NOMO-1 treated with dmso at 0.1 percent for 144 hours (cell line): ENCODE data around the gene TUBA4A.

Experiments used
- DNase-seq: peaks from one replicate; lab custom pipeline; 2025; ENCODE audit not compliant: unreplicated experiment; lab: John Stamatoyannopoulos, UW

TUBA4A gene

GRCh38 chr2:219244789-219245147 lies 8.9 kb downstream of the TUBA4A start:
- DNase-seq: no peak

- DNase-seq: peak; percentile 51
Measured at GRCh38 chr2:219243291-219243761, 10.4 kb downstream of the TUBA4A start.

GRCh38 chr2:219234331-219234730 lies 19.4 kb downstream of the TUBA4A start:
- no peak for DNase-seq

DNA sequence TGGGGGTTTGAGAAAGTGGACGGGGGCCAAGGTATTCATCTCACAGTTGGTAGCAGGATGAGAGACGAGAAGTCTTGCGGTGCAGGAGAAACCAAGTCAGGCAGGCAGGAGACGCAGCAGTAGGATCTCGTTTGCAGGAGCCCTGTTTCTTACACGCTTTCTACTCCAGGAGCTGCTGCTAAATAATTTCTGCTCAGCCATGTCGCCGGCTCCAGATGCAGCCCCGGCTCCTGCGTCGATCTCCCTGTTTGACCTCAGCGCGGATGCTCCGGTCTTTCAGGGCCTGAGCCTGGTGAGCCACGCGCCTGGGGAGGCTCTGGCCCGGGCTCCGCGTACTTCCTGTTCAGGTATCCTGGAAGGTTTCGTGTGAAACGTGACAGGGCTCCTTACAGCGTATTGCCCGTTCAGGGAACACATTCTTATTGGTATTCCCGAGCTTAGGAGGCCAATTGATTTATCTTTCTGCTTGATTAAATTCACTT lies 23.6 kb downstream of the TUBA4A start:
- DNase-seq: peak; percentile 42

GRCh38 chr2:219229305-219230058 lies 24.2 kb downstream of the TUBA4A start, which contains the start of the genes ANKZF1 and ATG9A:
Gene ANKZF1, plus strand, starts transcription at chr2:219229806. Its CDS starts 452 bp downstream, at chr2:219230258.
Gene ATG9A, minus strand, starts transcription at chr2:219229636. Its CDS starts 1,612 bp downstream, at chr2:219228024.
- peak; percentile 99 for DNase-seq

DNA sequence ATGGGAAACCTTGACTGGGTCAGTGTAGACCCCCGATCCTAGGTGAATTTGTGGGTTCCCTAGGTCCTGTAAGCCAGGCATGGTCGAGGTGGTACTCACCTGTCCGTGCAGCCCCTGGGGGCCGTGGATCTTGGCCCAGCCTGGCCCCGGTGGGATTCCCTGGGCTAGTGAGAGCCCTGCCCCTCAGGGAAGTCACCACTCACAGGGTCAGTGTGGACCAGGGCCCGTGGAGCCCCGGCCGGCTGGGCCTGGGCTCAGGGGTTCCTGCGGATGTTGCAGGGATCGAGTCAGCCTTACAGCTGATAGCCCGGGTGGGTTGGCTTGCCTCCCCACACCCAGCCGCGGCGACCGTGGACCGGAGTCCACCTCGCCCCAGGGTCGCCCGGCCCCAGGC lies 24.8 kb downstream of the TUBA4A start:
- DNase-seq: no peak

DNA sequence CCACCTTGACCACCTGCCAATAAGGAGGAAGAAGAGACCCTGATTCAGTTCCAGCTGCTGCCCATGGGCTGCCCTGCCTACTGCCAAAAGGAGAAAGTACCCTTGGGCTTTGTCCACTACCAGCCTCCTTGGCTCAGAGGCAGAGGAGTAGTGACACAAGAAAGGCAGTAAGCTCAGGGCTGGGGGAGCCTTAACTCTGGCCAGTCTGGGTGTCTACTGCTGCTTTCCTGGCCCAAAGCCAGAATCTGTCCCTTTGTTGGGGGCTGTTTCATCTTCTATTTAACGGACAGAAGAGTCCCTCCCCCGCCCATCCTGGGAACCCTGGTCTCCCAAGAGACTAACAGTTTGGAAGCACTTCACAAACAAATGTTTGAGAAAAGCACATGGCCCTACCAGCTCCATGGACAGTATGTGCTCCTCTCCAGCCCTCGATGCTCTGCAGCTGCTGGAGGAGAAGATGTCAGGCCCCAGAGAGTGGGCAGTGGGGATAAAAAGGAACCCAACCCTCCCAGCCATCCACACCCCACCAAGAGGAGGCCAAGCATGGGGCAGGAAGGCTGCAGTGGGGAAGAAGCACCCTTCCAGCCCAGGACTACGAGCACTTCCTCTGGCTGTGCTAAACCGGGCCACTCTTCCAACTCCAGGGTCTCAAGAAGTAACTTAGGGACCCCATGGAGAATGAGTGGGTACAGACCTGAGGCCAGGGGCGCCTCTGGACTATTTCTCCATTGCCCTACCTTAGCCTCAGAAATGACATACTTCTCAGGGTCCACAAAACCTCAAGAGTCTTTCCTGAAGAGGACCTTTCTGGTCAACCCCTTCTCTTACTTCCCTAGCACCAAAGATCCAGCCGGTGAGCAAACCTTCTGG lies 25.4 kb downstream of the TUBA4A start:
- DNase-seq: no peak

DNA sequence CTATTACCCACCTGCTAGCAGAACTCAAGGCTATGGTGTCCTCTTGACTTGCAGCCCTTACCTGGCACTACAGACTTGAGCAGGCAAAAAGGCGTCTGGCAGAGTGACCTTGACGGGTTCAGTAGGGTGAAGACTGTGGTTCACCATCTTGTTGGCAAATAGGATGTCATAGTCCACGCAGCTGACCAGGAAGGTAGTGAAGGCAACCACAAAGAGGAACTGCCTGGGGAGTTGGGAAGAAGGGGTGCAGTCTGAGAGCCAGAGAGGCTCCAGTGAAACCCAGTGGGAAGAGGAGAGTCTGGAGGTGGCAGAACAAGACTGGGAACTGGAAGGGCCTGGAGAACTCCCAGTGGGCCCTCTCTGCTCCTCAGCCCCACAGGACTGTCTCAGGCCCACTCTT lies 28.4 kb downstream of the TUBA4A start:
- peak; percentile 70 for DNase-seq

DNA sequence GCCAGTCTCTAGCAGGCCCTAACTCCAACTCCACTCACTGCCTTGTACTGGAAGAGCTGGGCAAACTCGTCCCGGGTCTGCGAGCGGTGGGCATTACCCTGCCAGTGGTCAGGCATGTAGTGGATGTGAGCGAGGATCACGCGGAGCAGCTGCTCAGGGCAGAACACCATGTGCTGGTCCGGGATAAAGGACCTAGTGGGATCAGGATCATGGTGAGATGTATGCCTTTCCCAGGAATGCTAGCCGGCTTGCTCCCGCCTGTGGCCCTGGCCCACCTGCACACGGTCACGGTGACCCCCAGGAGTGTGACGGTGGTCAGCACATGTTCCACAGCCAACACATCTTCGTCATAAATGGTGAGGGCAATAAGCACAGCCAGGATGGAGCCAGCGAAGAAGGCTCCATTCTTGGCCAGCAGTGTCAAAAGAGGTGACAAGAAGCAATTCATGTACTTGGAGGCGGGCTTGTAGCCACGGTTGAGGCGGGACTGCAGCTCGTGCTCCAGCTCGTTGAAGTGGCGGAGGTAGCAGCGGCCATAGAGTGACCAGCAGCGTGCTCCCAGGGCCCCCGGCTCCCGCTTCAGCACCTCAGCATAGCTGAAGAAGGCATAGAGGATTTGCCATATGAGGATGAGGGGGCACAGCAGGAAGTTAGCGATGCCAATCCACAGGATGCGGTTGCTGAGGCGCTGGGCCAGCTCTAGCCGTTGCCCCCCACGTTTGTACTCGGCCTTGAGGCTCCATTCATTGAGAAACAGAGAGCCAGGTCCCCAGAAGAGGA lies 29.7 kb downstream of the TUBA4A start:
- no peak for DNase-seq

DNA sequence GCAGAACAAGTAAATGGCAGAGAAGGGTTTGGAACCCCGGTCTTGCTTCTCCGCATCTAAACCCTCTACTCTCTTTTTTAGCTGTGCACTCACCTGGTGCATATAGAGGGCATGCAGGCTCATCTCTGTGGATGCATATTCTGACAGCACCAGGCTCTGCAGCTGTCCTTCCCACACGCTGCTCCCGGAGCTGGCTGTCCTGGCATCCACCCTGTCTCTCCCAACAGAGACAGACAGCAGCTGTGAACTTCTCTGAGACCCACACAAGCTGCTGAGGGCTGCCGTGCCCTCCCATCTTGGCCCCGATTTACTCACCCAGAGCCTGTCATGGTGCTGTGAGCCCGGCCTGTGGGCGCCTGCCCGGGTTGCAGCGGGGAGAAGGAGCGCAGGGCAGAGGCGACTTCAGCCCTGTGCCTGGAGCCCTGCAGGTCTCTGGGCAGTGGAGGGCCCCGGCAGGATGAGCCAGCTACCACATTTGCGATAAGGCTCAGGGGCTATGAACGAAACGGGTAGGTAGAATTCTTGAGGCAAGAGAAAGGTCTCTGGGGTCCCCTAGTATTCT lies 31.7 kb downstream of the TUBA4A start:
- DNase-seq: no peak

- DNase-seq: no peak
Measured at GRCh38 chr2:219220652-219221402, 32.9 kb downstream of the TUBA4A start.

DNA sequence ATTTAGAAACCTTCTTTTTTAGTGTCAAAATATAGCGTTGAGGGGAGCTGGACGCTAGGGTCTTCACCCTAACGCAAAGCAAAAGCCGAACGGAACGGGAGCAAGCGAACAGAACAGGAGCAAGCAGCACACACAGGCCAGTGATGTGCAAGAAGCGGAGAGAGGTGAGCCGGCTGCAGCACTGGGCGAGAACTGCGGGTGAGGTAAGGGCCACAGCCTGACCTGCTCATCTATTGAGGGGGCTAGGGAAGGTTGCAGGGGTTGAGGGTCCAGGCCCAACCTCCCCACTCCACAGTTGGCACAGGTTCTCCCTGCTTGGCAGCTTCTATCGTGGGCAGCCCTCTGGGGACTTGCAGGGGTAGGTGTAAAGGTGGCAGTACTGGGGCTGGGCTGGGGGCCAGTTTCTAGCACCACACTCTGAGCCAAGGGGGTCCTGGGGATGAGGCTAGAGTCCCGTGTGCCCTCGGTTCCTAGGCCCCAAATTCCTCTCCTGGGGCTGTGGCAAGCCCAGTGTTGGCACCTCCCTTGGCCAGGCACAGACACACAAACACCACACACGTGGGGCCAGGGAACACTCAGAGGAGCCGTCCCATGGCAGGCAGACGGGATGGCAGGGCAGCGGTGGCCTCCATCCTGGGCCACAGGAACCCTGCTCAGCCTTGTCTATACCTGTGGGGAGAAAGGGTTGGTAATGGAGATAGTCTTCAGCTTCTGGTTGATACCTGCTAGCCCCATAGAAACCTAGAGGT lies 33.8 kb downstream of the TUBA4A start:
- no peak for DNase-seq

DNA sequence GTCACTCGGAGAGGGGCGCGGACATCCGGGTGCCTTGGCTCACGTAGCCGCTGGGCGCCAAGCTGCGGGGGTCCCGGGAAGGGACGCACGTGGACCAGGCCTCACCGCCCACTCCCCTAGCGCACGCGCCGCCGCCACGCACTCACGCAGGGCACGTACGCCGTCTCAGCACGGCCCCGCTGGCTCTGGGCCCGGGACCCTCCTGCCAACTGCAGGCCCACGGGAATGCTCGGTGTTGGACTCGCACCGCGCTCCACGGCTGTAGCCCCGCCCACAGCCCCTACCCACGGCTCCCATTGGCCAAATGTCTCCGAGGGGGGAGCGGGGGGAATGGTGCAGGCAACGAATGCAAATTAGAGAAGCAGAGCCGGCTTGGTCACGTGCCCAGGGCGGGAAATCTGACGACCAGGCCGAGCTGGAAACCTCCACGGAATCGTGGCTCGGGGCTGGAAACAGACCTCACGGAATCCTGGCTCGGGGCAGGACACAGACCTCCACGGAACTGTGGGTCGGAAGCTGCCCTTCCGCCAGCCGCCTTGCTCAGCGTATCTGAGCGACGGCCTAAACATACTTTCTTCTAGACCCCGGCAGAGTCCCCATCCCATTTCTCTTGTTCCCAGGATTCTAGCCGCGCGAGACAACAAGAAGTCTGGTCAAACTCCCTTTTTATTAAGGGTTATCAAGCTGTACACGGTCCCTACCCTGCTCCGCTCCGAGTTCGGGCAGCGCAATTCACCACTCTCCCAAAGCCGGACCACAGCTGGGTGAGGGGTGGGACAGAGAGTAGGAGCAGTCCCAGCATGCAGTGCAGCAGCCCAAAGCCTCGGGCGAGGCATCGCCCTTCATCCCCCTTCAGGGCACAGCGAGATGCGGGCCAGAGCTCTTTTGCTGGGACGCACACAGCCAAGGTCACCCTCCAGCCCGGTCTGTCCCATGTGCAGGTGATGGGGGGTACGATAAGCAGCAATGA lies 34.7 kb downstream of the TUBA4A start, which contains the start of gene ABCB6:
Gene ABCB6, minus strand, starts transcription at position 227 of the 970 bp plus-strand sequence. CDS start 285 bp downstream, outside the sequence.
- no peak for DNase-seq

GRCh38 chr2:219218217-219218731 lies 35.4 kb downstream of the TUBA4A start:
- DNase-seq: no peak

GRCh38 chr2:219216535-219216915 lies 37.2 kb downstream of the TUBA4A start:
- no peak for DNase-seq

GRCh38 chr2:219215871-219216534 lies 37.7 kb downstream of the TUBA4A start:
- no peak for DNase-seq

DNA sequence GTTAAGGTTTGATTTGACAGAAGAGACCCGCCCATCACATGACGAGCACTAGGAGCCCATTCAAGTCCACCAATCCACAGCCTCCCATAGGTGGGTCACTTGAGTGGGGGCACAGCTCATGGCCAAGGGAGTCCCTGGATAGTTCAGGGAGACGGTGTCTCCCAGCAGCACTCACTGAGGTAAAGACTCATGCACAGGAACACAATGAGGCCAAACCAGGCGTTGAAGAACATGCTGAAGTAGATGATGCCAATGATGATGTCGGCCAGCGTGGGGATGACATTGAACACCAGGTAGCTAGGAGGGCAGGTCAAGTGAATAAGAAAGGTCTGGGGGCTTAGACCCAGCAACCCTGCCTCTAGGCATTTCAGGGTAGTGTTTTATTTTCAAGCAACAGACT lies 38.9 kb downstream of the TUBA4A start:
- DNase-seq: no peak
